HepG2 (cell line): Measurements from ENCODE around the gene POLRMT. TPM values are rescaled to one million over a fixed set of nuclear protein-coding genes. Genes with fewer than 3 reads are reported as not detected.
A peak's percentile ranks its signal among the peaks of the same experiment; 100 is the strongest.

Experiments used
- ATF7-NPFF ChIP-seq: sonication (generic); formaldehyde crosslinking; IDR thresholded peaks from 2 replicates; pipeline ENCODE4 v1.8.1; 2023; ENCODE audit warnings: mild to moderate bottlenecking, low read depth, missing genetic modification reagents, moderate library complexity
- CREM ChIP-seq, 2 experiments: sonication (generic) in 1 of 2; formaldehyde crosslinking in 1 of 2; IDR thresholded peaks; 2 replicates each; pipeline versions ENCODE4 v1.4.0 to v1.6.1; 2016 to 2020; ENCODE audit warnings: antibody characterized with exemption in 1 of 2, mild to moderate bottlenecking in 1 of 2, missing genetic modification reagents in 1 of 2
- DRAP1 ChIP-seq: IDR thresholded peaks from 2 replicates; pipeline ENCODE4 v1.6.1; 2016; ENCODE audit warnings: missing genetic modification reagents, missing compliant biosample characterization
- EED ChIP-seq: sonication (generic); formaldehyde crosslinking; IDR thresholded peaks from 2 replicates; pipeline ENCODE4 v1.5.0; 2020; ENCODE audit warnings: mild to moderate bottlenecking, missing genetic modification reagents
- HCFC1 ChIP-seq: fragments of 150-350 bp; IDR thresholded peaks from 2 replicates; pipeline ENCODE4 v1.6.1; 2014; ENCODE audit warnings: low read depth, low read length
- KLF13 ChIP-seq: sonication (generic); formaldehyde crosslinking; IDR thresholded peaks from 2 replicates; pipeline ENCODE4 v1.4.0; 2020; ENCODE audit warnings: mild to moderate bottlenecking, missing genetic modification reagents
- MBD4 ChIP-seq: IDR thresholded peaks from 2 replicates; pipeline ENCODE4 v1.6.1; 2012; ENCODE audit warnings: low read length, inconsistent platforms, borderline replicate concordance
- RAD21 ChIP-seq: fragments of 450-650 bp; formaldehyde crosslinking; IDR thresholded peaks from 2 replicates; pipeline ENCODE4 v1.5.0; 2020; ENCODE audit warnings: mild to moderate bottlenecking
- STAG1 ChIP-seq: sonication (generic); formaldehyde crosslinking; IDR thresholded peaks from 2 replicates; pipeline ENCODE4 v1.4.0; 2020; ENCODE audit warnings: missing genetic modification reagents
- TARDBP ChIP-seq: sonication (generic); formaldehyde crosslinking; IDR thresholded peaks from 2 replicates; pipeline ENCODE4 v1.8.0; 2022; ENCODE audit warnings: mild to moderate bottlenecking, missing genetic modification reagents
- TBL1XR1 ChIP-seq: fragments of 150-350 bp; IDR thresholded peaks from 2 replicates; pipeline ENCODE4 v1.6.1; 2014; ENCODE audit warnings: borderline replicate concordance, low read length; ENCODE audit not compliant: partially characterized antibody
- TGIF2 ChIP-seq: IDR thresholded peaks from 2 replicates; pipeline ENCODE4 v1.6.1; 2016; ENCODE audit warnings: control low read depth, missing compliant biosample characterization
- ZBTB44 ChIP-seq: sonication (generic); formaldehyde crosslinking; IDR thresholded peaks from 2 replicates; pipeline ENCODE4 v1.4.0; 2020; ENCODE audit warnings: missing genetic modification reagents
- ZNF260 ChIP-seq: sonication (generic); formaldehyde crosslinking; IDR thresholded peaks from 2 replicates; pipeline ENCODE4 v1.4.0; 2020; ENCODE audit warnings: missing genetic modification reagents, low read depth, mild to moderate bottlenecking, borderline replicate concordance
- ZNF296 ChIP-seq: sonication (generic); formaldehyde crosslinking; conservative IDR thresholded peaks from 2 replicates; pipeline ENCODE4 v1.5.0; 2020; ENCODE audit warnings: mild to moderate bottlenecking, missing genetic modification reagents
- ZNF496 ChIP-seq: sonication (generic); formaldehyde crosslinking; IDR thresholded peaks from 2 replicates; pipeline ENCODE4 v1.8.1; 2023; ENCODE audit warnings: mild to moderate bottlenecking, moderate library complexity, missing genetic modification reagents; ENCODE audit not compliant: insufficient replicate concordance
- ZNF563 ChIP-seq: sonication (generic); formaldehyde crosslinking; IDR thresholded peaks from 2 replicates; pipeline ENCODE4 v1.8.0; 2022; ENCODE audit warnings: mild to moderate bottlenecking, moderate library complexity, missing genetic modification reagents
- ZNF567 ChIP-seq: sonication (generic); formaldehyde crosslinking; IDR thresholded peaks from 2 replicates; pipeline ENCODE4 v1.8.1; 2023; ENCODE audit warnings: mild to moderate bottlenecking, missing genetic modification reagents, borderline replicate concordance
- ZNF782 ChIP-seq: sonication (generic); formaldehyde crosslinking; IDR thresholded peaks from 2 replicates; pipeline ENCODE4 v1.4.0; 2020; ENCODE audit warnings: missing genetic modification reagents, mild to moderate bottlenecking, borderline replicate concordance
- ZNF792 ChIP-seq: IDR thresholded peaks from 2 replicates; pipeline ENCODE4 v1.6.1; 2016
- ZSCAN9 ChIP-seq: IDR thresholded peaks from 2 replicates; pipeline ENCODE4 v1.6.1; 2016; ENCODE audit warnings: borderline replicate concordance
- polyA plus RNA-seq, 8 experiments: library from polyadenylated mRNA; depleted of rRNA in 3 of 8; stranded (reverse) in 7 of 8; unstranded in 1 of 8; fragments of >200 nt; fragmentation: Illumina TruSeq in 4 of 8; extraction: Trizol in 4 of 8; gene quantifications; 2 replicates each; pipeline versions ENCODE4 v1.2.1 to v1.2.3, GENCODE V29; 2011 to 2016; ENCODE audit warnings: low read depth in 4 of 8, missing spikeins in 1 of 8, mixed read lengths in 1 of 8; ENCODE audit not compliant: insufficient read depth in 1 of 8
- total RNA-seq, 5 experiments: library from RNA; depleted of rRNA; stranded (reverse); fragments of >200 nt; fragmentation: Illumina TruSeq; extraction: Trizol; gene quantifications; 2 replicates each; pipeline ENCODE4 v1.2.3, GENCODE V29; 2016; ENCODE audit warnings: low read depth in 1 of 5
- TF ChIP-seq, protein P1 (sequence below): sonication (generic); formaldehyde crosslinking; IDR thresholded peaks from 2 replicates; pipeline ENCODE4 v1.5.0; 2020; ENCODE audit warnings: mild to moderate bottlenecking, missing genetic modification reagents, moderate library complexity
- TF ChIP-seq, protein P2 (sequence below): IDR thresholded peaks from 2 replicates; pipeline ENCODE4 v1.6.1; 2016; ENCODE audit warnings: low read depth, borderline replicate concordance
- TF ChIP-seq, protein P3 (sequence below): sonication (generic); formaldehyde crosslinking; IDR thresholded peaks from 2 replicates; pipeline ENCODE4 v1.5.0; 2020; ENCODE audit warnings: mild to moderate bottlenecking, missing genetic modification reagents

The POLRMT gene
- total and polyA plus RNA-seq, 2 of the 13 experiments (the other 11 are each of a cell fraction or from before 2014, with no cell fraction given): 78.0 to 101 TPM

GRCh38 chr19:584240-585001, 48.9 kb downstream of the POLRMT start (continued):
- 0 out of 2 replicates have a peak, but pooled peaks have one; percentile 62 for TF ChIP-seq TGIF2
- 0 out of 2 replicates have a peak, but pooled peaks have one; percentile 28 for TF ChIP-seq ZSCAN9 (CRISPR knock-in tag)
- no peak for TF ChIP-seq HCFC1
- peak; percentile 93 for TF ChIP-seq ZNF563 (CRISPR knock-in tag)
- no peak for TF ChIP-seq DRAP1 (CRISPR knock-in tag)
- TF ChIP-seq, protein P1, sequence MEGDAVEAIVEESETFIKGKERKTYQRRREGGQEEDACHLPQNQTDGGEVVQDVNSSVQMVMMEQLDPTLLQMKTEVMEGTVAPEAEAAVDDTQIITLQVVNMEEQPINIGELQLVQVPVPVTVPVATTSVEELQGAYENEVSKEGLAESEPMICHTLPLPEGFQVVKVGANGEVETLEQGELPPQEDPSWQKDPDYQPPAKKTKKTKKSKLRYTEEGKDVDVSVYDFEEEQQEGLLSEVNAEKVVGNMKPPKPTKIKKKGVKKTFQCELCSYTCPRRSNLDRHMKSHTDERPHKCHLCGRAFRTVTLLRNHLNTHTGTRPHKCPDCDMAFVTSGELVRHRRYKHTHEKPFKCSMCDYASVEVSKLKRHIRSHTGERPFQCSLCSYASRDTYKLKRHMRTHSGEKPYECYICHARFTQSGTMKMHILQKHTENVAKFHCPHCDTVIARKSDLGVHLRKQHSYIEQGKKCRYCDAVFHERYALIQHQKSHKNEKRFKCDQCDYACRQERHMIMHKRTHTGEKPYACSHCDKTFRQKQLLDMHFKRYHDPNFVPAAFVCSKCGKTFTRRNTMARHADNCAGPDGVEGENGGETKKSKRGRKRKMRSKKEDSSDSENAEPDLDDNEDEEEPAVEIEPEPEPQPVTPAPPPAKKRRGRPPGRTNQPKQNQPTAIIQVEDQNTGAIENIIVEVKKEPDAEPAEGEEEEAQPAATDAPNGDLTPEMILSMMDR (CRISPR knock-in tag): peak; percentile 97
- TF ChIP-seq STAG1: peak; percentile 81
- TF ChIP-seq MBD4: peak; percentile 61; the same call in 1 of the 2 replicates
- TF ChIP-seq EED (CRISPR knock-in tag): 0 out of 2 replicates have a peak, but pooled peaks have one; percentile 69
- no peak for TF ChIP-seq ZNF260
- TF ChIP-seq KLF13: peak; percentile 6; the same call in 1 of the 2 replicates
- TF ChIP-seq, protein P2, sequence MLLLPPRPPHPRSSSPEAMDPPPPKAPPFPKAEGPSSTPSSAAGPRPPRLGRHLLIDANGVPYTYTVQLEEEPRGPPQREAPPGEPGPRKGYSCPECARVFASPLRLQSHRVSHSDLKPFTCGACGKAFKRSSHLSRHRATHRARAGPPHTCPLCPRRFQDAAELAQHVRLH (CRISPR knock-in tag): peak; percentile 47; the same call in 1 of the 2 replicates
- no peak; the same call in 1 of the 2 replicates for TF ChIP-seq ZNF792 (CRISPR knock-in tag)
- TF ChIP-seq ATF7-NPFF (CRISPR knock-in tag): 0 out of 2 replicates have a peak, but pooled peaks have one; percentile 24
- peak; percentile 87 for TF ChIP-seq RAD21 (CRISPR knock-in tag)
- TF ChIP-seq ZBTB44: no peak; the same call in 1 of the 2 replicates
- TF ChIP-seq, protein P3, sequence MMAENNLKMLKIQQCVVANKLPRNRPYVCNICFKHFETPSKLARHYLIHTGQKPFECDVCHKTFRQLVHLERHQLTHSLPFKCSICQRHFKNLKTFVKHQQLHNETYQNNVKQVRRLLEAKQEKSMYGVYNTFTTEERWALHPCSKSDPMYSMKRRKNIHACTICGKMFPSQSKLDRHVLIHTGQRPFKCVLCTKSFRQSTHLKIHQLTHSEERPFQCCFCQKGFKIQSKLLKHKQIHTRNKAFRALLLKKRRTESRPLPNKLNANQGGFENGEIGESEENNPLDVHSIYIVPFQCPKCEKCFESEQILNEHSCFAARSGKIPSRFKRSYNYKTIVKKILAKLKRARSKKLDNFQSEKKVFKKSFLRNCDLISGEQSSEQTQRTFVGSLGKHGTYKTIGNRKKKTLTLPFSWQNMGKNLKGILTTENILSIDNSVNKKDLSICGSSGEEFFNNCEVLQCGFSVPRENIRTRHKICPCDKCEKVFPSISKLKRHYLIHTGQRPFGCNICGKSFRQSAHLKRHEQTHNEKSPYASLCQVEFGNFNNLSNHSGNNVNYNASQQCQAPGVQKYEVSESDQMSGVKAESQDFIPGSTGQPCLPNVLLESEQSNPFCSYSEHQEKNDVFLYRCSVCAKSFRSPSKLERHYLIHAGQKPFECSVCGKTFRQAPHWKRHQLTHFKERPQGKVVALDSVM: no peak
- no peak for TF ChIP-seq ZNF296 (CRISPR knock-in tag)
- TF ChIP-seq CREM (IDR thresholded peaks at IDR 0.05): no peak
- 0 out of 2 replicates have a peak, but pooled peaks have one; percentile 22 for TF ChIP-seq CREM (CRISPR knock-in tag; IDR thresholded peaks at IDR 0.05)
- peak; percentile 68; the same call in 1 of the 2 replicates for TF ChIP-seq TARDBP (CRISPR knock-in tag)
- no peak for TF ChIP-seq TBL1XR1
- TF ChIP-seq ZNF782 (CRISPR knock-in tag): no peak
- peak; percentile 84; the same call in 1 of the 2 replicates for TF ChIP-seq ZNF567 (CRISPR knock-in tag)
- no peak for TF ChIP-seq ZNF496 (CRISPR knock-in tag)
